Epithelial cell of esophagus (primary cell): ENCODE measurements around the gene CXCR3.
A peak's percentile ranks its signal among the peaks of the same experiment; 100 is the strongest.
"Not testable (repeated sequence)": the region's sequence is repeated elsewhere in the genome, so short reads cannot be mapped to it uniquely, and the experiment has no call there.

Experiments
- DNase-seq: peaks from one replicate; pipeline ENCODE4 v3.0.0; 2010; ENCODE audit warnings: low read depth
- H3K4me3 ChIP-seq: 2 replicates; pipeline ENCODE4 v1.5.1; 2011; ENCODE audit warnings: mild to moderate bottlenecking, low read length, control low read depth
- TF ChIP-seq, protein P1 (sequence below): IDR thresholded peaks from 2 replicates; pipeline ENCODE4 v1.5.1; 2011; ENCODE audit warnings: low read depth, mild to moderate bottlenecking, low read length, control low read depth, inconsistent platforms; ENCODE audit not compliant: insufficient read depth; ENCODE audit errors: missing control alignments

CXCR3 gene

DNA sequence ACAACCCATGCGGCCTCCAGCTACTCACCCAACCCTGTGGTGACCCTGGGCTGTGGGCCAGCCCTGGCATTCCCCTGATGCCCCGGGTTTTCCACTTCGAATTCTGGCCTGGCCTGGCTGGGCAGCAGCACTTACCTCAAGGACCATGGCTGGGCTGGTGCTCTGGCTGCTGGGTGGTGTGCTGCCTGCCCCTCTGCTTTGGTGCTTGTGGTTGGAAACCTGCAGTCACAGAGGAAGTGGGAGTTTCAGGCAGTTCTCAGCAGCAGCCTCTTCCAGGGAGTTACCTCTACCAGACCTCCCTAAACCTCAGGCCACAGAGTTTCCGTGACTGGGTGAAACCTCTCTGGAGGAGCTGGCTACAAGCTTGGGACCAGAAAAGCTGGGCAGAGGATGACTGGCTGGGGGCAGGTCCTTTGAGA lies at the start of gene CXCR3:
TSS of gene CXCR3 (minus strand) at position 209 of the 419 bp plus-strand sequence. CDS start at position 147, 62 bp downstream.
- TF ChIP-seq, protein P1, sequence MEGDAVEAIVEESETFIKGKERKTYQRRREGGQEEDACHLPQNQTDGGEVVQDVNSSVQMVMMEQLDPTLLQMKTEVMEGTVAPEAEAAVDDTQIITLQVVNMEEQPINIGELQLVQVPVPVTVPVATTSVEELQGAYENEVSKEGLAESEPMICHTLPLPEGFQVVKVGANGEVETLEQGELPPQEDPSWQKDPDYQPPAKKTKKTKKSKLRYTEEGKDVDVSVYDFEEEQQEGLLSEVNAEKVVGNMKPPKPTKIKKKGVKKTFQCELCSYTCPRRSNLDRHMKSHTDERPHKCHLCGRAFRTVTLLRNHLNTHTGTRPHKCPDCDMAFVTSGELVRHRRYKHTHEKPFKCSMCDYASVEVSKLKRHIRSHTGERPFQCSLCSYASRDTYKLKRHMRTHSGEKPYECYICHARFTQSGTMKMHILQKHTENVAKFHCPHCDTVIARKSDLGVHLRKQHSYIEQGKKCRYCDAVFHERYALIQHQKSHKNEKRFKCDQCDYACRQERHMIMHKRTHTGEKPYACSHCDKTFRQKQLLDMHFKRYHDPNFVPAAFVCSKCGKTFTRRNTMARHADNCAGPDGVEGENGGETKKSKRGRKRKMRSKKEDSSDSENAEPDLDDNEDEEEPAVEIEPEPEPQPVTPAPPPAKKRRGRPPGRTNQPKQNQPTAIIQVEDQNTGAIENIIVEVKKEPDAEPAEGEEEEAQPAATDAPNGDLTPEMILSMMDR: no peak
- DNase-seq: no peak

GRCh38 chrX:71667328-71668247 lies 49.3 kb upstream of the CXCR3 start, which contains the start of gene LOC101059915:
LOC101059915 (plus strand) TSS chrX:71667546.
- no peak for DNase-seq
- H3K4me3 ChIP-seq: no peak within 1 kb of the TSS
- TF ChIP-seq, protein P1: no peak

More for the DNA sequence above, at the start of gene CXCR3:
- H3K4me3 ChIP-seq: no peak within 1 kb of the TSS

- TF ChIP-seq, protein P1: no peak
- no peak for DNase-seq
- H3K4me3 ChIP-seq: no peak overlapping the region
These were observed 48.2 kb upstream of the CXCR3 start for GRCh38 chrX:71666240-71667223.

DNA sequence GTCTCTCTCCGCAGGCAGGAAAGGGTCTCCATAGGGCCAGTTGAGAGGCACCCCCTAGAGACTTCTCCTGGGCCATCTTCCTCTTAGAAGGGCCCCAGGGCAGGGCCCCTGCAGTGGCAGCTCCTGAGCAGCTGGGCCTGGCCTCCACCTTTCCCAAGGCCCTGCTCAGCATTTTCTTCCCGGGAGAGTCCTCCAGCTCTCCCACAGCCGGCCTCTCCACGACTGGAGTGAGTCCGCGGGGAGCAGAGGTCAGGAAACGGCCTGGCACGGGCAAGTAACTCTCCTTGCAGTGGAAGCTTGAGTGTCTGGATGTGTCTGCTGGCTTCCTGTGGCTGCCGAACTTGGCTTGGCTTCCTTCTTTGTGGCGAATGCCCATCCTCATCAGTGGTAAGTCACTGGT lies 47.4 kb upstream of the CXCR3 start:
- TF ChIP-seq, protein P1: no peak
- no peak overlapping the region for H3K4me3 ChIP-seq
- no peak for DNase-seq

GRCh38 chrX:71664889-71665491 lies 46.7 kb upstream of the CXCR3 start:
- no peak for DNase-seq
- H3K4me3 ChIP-seq: no peak overlapping the region
- TF ChIP-seq, protein P1: no peak

DNA sequence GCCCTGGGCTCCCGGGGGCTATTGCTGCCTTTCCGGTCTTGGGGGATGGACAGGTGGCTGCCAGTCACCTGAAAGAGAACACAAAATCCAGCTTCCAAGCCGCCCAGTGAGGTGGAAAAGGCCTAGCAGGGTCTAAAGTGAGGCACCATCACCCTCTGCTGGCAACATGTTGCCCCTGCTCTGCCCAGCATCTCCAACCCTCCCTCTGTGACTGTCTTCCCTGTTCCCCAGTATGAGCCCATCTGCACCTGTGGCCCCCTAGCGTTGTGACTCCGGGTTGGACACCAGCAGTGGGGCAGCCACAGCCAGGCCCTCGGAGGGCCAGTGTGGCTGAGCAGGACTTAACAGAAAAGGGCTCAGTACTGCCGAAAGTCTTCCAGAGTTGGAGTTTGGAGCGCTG lies 45.9 kb upstream of the CXCR3 start:
- not testable (repeated sequence) for H3K4me3 ChIP-seq
- peak; percentile 13 for DNase-seq

DNA sequence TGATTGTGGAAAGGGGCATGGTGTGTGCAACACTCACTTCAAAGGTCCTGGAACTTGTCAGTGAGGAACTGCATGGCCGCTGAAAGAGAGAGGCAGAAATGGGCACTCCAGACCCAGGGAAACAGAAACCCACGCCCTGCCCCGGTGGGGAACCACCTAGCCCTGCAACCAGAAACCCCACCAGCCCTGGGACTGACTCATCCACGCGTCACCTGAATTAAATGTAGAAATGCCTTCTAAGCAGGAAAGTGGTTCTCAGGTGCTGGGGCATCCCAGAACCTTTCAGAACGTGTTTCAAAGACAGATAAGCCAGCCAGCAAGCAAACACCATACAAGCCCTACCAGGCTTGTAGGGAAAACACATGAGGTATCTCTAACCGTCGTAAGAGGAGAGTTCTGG lies 44.9 kb upstream of the CXCR3 start:
- H3K4me3 ChIP-seq: not testable (repeated sequence)
- peak; percentile 72 for DNase-seq

DNA sequence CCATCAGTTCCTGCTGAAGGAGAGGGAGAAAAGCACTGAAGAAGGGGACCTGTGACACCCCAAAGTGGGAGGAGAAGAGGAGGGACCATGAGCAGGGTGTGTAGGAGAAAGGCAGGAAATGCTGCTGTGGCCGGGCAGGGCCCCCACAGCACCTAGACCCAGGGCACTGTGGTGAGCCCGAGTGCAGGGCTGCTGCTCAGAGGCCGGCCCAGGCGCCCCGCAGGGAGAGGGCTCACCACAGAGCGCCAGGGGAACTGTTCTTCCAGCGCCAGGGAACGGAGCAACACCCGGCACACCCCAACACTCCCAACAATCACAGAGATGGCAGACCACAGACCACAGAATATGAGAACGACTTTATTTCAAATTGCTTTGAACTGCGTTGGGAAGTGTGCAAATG lies 44.3 kb upstream of the CXCR3 start:
- not testable (repeated sequence) for DNase-seq, H3K4me3 ChIP-seq
